Neural progenitor cell (in vitro differentiated cells): Measurements from ENCODE around the gene INPP4B. TPM values are rescaled to one million over a fixed set of nuclear protein-coding genes. Genes with fewer than 3 reads are reported as not detected.

ENCODE experiments used
- DNase-seq: peaks from one replicate; pipeline ENCODE4 v3.0.0-alpha.2; 2016; ENCODE audit warnings: low spot score
- H2AFZ ChIP-seq: fragments of 200-600 bp; sonication (generic); replicated peaks from 2 replicates; pipeline ENCODE4 v1.6.1; 2016; ENCODE audit warnings: antibody characterized with exemption
- H3F3A ChIP-seq: fragments of 200-600 bp; sonication (generic); 2 replicates; pipeline ENCODE4 v1.6.1; 2016; ENCODE audit warnings: antibody characterized with exemption, low read depth
- H3K27ac ChIP-seq: fragments of 200-600 bp; sonication (generic); 2 replicates; pipeline ENCODE4 v1.5.1; 2016; ENCODE audit warnings: mild to moderate bottlenecking
- H3K27me3 ChIP-seq: fragments of 200-600 bp; sonication (generic); 2 replicates; pipeline ENCODE4 v1.6.1; 2016; ENCODE audit warnings: mild to moderate bottlenecking, moderate library complexity
- H3K36me3 ChIP-seq: fragments of 200-600 bp; sonication (generic); 2 replicates; pipeline ENCODE4 v1.5.1; 2016
- H3K4me1 ChIP-seq: fragments of 200-600 bp; sonication (generic); 2 replicates; pipeline ENCODE4 v1.6.1; 2016; ENCODE audit warnings: mixed run types
- H3K4me2 ChIP-seq: fragments of 200-600 bp; sonication (generic); 2 replicates; pipeline ENCODE4 v1.6.1; 2016
- H3K4me3 ChIP-seq: fragments of 200-600 bp; sonication (generic); 2 replicates; pipeline ENCODE4 v1.5.1; 2016
- H3K79me2 ChIP-seq: fragments of 200-600 bp; sonication (generic); 2 replicates; pipeline ENCODE4 v1.6.1; 2016; ENCODE audit warnings: low read depth
- H3K9ac ChIP-seq: fragments of 200-600 bp; sonication (generic); 2 replicates; pipeline ENCODE4 v1.6.1; 2016
- H3K9me3 ChIP-seq: fragments of 200-600 bp; sonication (generic); 2 replicates; pipeline ENCODE4 v1.5.1; 2016; ENCODE audit warnings: low read depth
- H4K20me1 ChIP-seq: fragments of 200-600 bp; sonication (generic); 2 replicates; pipeline ENCODE4 v1.6.1; 2016; ENCODE audit warnings: low read depth
- H3K27ac Mint-ChIP-seq: 3 replicates; pipeline ENCODE4 v1.8.0; 2021; ENCODE audit warnings: mixed read lengths
- H3K27me3 Mint-ChIP-seq: 2 replicates; pipeline ENCODE4 v1.8.0; 2022; ENCODE audit warnings: low read depth, mild to moderate bottlenecking, inconsistent platforms, moderate library complexity, mixed read lengths; ENCODE audit not compliant: insufficient read depth
- H3K36me3 Mint-ChIP-seq: 3 replicates; pipeline ENCODE4 v1.8.0; 2021; ENCODE audit warnings: mixed read lengths
- H3K4me1 Mint-ChIP-seq: 3 replicates; pipeline ENCODE4 v1.8.0; 2021; ENCODE audit warnings: mixed read lengths
- H3K4me3 Mint-ChIP-seq: 3 replicates; pipeline ENCODE4 v1.8.0; 2021; ENCODE audit warnings: mild to moderate bottlenecking, moderate library complexity, mixed read lengths
- H3K9me3 Mint-ChIP-seq: 3 replicates; pipeline ENCODE4 v1.8.0; 2020; ENCODE audit warnings: mixed read lengths
- CTCF ChIP-seq: fragments of 200-600 bp; sonication (generic); IDR thresholded peaks from 2 replicates; pipeline ENCODE4 v1.5.1; 2017; ENCODE audit warnings: antibody characterized with exemption, mild to moderate bottlenecking
- EZH2 ChIP-seq: fragments of 200-600 bp; sonication (generic); IDR thresholded peaks from 2 replicates; pipeline ENCODE4 v1.6.1; 2017; ENCODE audit warnings: antibody characterized with exemption, mild to moderate bottlenecking, moderate library complexity
- EZH2phosphoT487 ChIP-seq: fragments of 200-600 bp; sonication (generic); IDR thresholded peaks from 2 replicates; pipeline ENCODE4 v1.6.1; 2017; ENCODE audit warnings: antibody characterized with exemption
- total RNA-seq: library from RNA; depleted of rRNA; stranded (reverse); fragments of >200 nt; gene quantifications from 2 replicates; pipeline ENCODE4 v1.2.3, GENCODE V29; 2015; ENCODE audit warnings: low replicate concordance

Gene INPP4B
- total RNA-seq, 1 donor from 2014 or later: 1.3 TPM

- H3K4me1 Mint-ChIP-seq: no peaks in the 10 kb centered on the region
- DNase-seq: no peak
- H3F3A ChIP-seq: no peaks in the 10 kb centered on the region
- no peaks in the 10 kb centered on the region for H3K79me2 ChIP-seq
- H3K9me3 ChIP-seq: no peaks in the 10 kb centered on the region
- no peaks in the 10 kb centered on the region for H3K9me3 Mint-ChIP-seq
- H3K4me1 ChIP-seq: no peaks in the 10 kb centered on the region
- H3K27ac ChIP-seq: no peak overlapping the region
- H3K36me3 Mint-ChIP-seq: no peaks in the 10 kb centered on the region
- no peaks in the 10 kb centered on the region for H4K20me1 ChIP-seq
- no peak overlapping the region for H2AFZ ChIP-seq
- no peak overlapping the region for H3K27ac Mint-ChIP-seq
- H3K36me3 ChIP-seq: no peaks in the 10 kb centered on the region
- no peaks in the 10 kb centered on the region for H3K27me3 ChIP-seq
- no peak overlapping the region for H3K4me2 ChIP-seq
- H3K4me3 ChIP-seq: no peak overlapping the region
- no peak overlapping the region for H3K9ac ChIP-seq
- TF ChIP-seq CTCF: no peak
- TF ChIP-seq EZH2phosphoT487: no peak
- no peak for TF ChIP-seq EZH2
- no peaks in the 10 kb centered on the region for H3K27me3 Mint-ChIP-seq
- H3K4me3 Mint-ChIP-seq: no peak overlapping the region
Observed at GRCh38 chr4:142278663-142279062, 567.4 kb downstream of the INPP4B start.

- Histone ChIP-seq H3K27ac (no peak overlapping the region), H3K36me3 (no peaks in the 10 kb centered on the region), H3K4me2 (no peak overlapping the region), H3F3A (no peaks in the 10 kb centered on the region), H2AFZ (no peak overlapping the region), H4K20me1 (no peaks in the 10 kb centered on the region), H3K79me2 (no peaks in the 10 kb centered on the region), H3K9ac (no peak overlapping the region), H3K27me3 (no peaks in the 10 kb centered on the region), H3K4me1 (no peaks in the 10 kb centered on the region), H3K4me3 (no peak overlapping the region), H3K9me3 (no peaks in the 10 kb centered on the region)
- no peaks in the 10 kb centered on the region for H3K9me3 Mint-ChIP-seq
- no peak for DNase-seq
- no peaks in the 10 kb centered on the region for H3K4me1 Mint-ChIP-seq
- H3K4me3 Mint-ChIP-seq: no peak overlapping the region
- H3K36me3 Mint-ChIP-seq: no peaks in the 10 kb centered on the region
- no peak overlapping the region for H3K27ac Mint-ChIP-seq
- H3K27me3 Mint-ChIP-seq: no peaks in the 10 kb centered on the region
- no peak for TF ChIP-seq EZH2
- no peak for TF ChIP-seq CTCF
- TF ChIP-seq EZH2phosphoT487: no peak
Observed at GRCh38 chr4:142278171-142278570, 567.9 kb downstream of the INPP4B start.

- Mint-ChIP-seq H3K4me1 (no peaks in the 10 kb centered on the region), H3K4me3 (no peak overlapping the region), H3K27ac (no peak overlapping the region), H3K27me3 (no peaks in the 10 kb centered on the region), H3K9me3 (no peaks in the 10 kb centered on the region), H3K36me3 (no peaks in the 10 kb centered on the region)
- Histone ChIP-seq H3K79me2 (no peaks in the 10 kb centered on the region), H3K36me3 (no peaks in the 10 kb centered on the region), H3K9me3 (no peaks in the 10 kb centered on the region), H3K4me2 (no peak overlapping the region), H2AFZ (no peak overlapping the region), H3K27me3 (no peaks in the 10 kb centered on the region), H3F3A (no peaks in the 10 kb centered on the region), H4K20me1 (no peaks in the 10 kb centered on the region), H3K4me3 (no peak overlapping the region), H3K27ac (no peak overlapping the region), H3K4me1 (no peaks in the 10 kb centered on the region), H3K9ac (no peak overlapping the region)
- TF ChIP-seq CTCF: no peak
- TF ChIP-seq EZH2: no peak
- no peak for TF ChIP-seq EZH2phosphoT487
- no peak for DNase-seq
Observed at GRCh38 chr4:142274137-142274536, 572.0 kb downstream of the INPP4B start.
